A549 (cell line): ENCODE results near the gene ARL4A.
"Not testable (repeated sequence)": the region's sequence is repeated elsewhere in the genome, so short reads cannot be mapped to it uniquely, and the experiment has no call there.

Experiments used
- CHD4 ChIP-seq: fragments of 200-600 bp; sonication (generic); IDR thresholded peaks from 2 replicates; pipeline ENCODE4 v1.6.1; 2016; ENCODE audit warnings: antibody characterized with exemption, mild to moderate bottlenecking, borderline replicate concordance
- USF2 ChIP-seq: fragments of 450-650 bp; IDR thresholded peaks from 2 replicates; pipeline ENCODE4 v1.6.1; 2014; ENCODE audit warnings: antibody characterized with exemption

DNA sequence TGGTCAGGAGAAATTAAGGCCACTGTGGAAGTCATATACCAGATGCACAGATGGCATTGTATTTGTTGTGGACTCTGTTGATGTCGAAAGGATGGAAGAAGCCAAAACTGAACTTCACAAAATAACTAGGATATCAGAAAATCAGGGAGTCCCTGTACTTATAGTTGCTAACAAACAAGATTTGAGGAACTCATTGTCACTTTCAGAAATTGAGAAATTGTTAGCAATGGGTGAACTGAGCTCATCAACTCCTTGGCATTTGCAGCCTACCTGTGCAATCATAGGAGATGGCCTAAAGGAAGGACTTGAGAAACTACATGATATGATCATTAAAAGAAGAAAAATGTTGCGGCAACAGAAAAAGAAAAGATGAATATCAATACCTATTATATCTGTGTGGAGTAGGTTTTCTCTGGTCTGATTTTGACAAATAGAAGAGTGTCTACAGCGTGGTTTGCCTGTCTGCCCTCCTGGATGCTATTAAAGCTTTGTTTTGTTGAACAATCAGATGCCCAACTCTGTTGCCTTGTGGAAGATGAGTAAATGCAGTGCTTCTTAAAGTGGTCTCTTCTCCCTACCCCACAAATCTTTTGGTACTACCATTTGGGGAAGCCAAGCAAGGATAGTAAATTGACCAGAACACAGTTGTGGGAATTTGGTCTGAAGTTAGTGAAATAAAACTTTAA lies 1.2 kb downstream of the ARL4A start:
- TF ChIP-seq USF2, CHD4: not testable (repeated sequence)
